Heart left ventricle (tissue), 13 donors: ENCODE data around the gene EYS.

Source experiments
- CTCF ChIP-seq, 12 donors: fragments of 200-600 bp; sonication (generic) in 4 of 12; IDR thresholded peaks; one replicate each; pipeline versions ENCODE4 v1.5.0 to v1.8.0; 2018 to 2022; ENCODE audit warnings: antibody characterized with exemption in 12 of 12, mild to moderate bottlenecking in 5 of 12
- POLR2A ChIP-seq, 2 donors: fragments of 450-650 bp; IDR thresholded peaks; one replicate each; pipeline ENCODE4 v1.6.1; 2017; ENCODE audit warnings: antibody characterized with exemption in 2 of 2, mild to moderate bottlenecking in 2 of 2, moderate library complexity in 2 of 2
- donor health status: ischemic (EF 13 %, LVEDD 7.1; RV severe dilation, severe dysfunction).
- donor health status: DM: no; HTN: yes; CAD: no.
- donor health status: DM: no; HTN: no; CAD: no.
- donor health status: ischemic (EF 25% LVEDD 6.9; RV normal size, moderate dysfunction).
- donor health status: ischemic (EF 25% LVEDD 5.7; RV mildly dilated, moderate dysfunction).
- donor health status: ischemic (EF 35%, LVEDD 5.7; RV mildly dilated, moderate dysfunction).
- donor health status: nonischemic (EF 11% LVEDD 7.7; RV severe dilation, severe dysfunction).
- donor health status: DM: yes; HTN: yes; CAD: no.
- donor health status: PGD.
- donor health status: ischemic (EF 29% LVEDD 5.4; RV normal size, mild dysfunction).
- donor health status: nonischemic (EF 23%, LVEDD 6.1; RV moderate dilation, normal function).

GRCh38 chr6:64310214-64310613 is 1396.8 kb downstream of the EYS start:
- no peak for TF ChIP-seq CTCF (IDR thresholded peaks at IDR 0.05)
- TF ChIP-seq POLR2A (IDR thresholded peaks at IDR 0.05): no peak
